T47D (cell line): ENCODE measurements around the gene DAAM1.

ENCODE experiments used
- DNase-seq, 2 experiments: peaks; one replicate each; pipeline versions ENCODE4 v3.0.0 to v3.0.0-alpha.2; 2011 to 2012; ENCODE audit warnings: low read depth in 1 of 2, low spot score in 1 of 2
- JUND ChIP-seq: IDR thresholded peaks from 2 replicates; pipeline ENCODE4 v1.6.1; 2012; ENCODE audit warnings: low read depth
- in situ Hi-C: cut with HindIII; loops from 2 replicates; pipeline ENCODE4 v1.10.0; 2016; ENCODE audit warnings: low sequenced_read_pairs, low pct_unique_long_range_greater_than_20kb

The DAAM1 gene

DNA sequence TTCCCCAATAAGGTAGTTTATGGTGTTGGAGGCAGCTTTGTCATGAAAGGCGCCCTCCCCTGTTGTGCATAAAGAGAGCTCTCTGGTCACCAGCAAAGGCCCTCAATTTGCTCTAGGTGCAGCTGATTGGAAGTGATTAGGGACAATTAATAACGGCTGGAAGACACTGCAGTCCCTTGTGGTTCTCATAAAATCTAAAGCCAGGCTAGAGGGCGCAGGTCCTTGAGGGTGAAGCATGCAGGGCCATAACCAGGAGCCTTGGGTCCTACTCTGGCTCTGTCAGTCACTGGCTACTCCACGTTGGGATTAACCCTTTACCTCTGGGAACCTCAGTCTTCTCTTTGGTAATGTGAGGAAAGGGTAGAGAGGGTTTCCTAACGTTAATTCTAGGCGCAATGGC lies 1.9 kb downstream of the DAAM1 start:
- DNase-seq = peak in 1 of 2 experiments; percentile 43
- in situ Hi-C loops = no loop called here
- no peak for TF ChIP-seq JUND

DNA sequence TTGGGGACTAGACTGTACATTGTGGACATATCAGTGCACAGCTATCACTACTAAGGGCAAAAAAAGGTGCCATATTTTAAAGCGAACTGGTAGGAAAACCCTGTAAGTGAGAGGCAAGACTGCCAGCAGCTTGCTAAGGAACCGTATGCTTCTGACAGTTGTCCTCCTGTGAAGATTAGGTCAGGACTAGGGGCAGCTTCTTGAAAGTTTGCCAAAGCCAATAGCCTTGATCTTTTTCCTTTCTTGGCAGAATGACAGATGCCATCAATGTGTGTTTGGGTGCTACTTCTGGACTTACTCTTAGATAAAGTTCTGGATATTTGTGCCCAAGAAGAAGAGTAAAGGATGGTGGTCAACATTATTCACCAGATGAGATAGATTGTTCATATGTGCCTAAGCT lies 7.4 kb downstream of the DAAM1 start:
- in situ Hi-C loops = no loop called here
- no peak for TF ChIP-seq JUND
- DNase-seq = no peak

DNA sequence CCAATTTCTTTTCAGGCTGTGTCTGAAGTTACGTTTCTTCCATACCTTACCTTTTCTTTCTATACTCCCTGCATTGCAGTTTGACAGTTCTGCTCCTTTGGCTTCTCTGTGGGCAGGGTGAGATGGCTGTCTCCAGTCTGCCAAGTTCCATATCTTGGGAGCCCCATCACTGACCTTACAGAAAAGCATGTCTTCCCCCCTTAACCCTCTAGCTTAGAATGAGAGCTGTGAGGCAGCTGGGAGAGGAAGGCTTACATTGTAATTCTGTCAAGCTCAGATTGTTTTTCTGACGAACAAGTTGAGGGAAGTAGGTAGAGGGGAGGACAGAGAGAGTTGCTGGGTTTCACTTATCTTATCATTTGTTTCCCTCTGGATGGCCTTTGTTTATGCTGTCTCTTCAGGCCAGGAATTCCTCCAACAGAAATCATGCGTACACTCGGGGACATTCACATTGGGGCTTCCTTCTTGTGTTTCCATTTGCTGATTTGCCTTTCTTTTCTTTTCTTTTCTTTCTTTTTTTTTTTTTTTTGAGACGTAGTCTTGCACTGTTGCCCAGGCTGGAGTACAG lies 9.3 kb downstream of the DAAM1 start:
- in situ Hi-C loops = no loop called here
- DNase-seq = no peak
- no peak for TF ChIP-seq JUND

DNA sequence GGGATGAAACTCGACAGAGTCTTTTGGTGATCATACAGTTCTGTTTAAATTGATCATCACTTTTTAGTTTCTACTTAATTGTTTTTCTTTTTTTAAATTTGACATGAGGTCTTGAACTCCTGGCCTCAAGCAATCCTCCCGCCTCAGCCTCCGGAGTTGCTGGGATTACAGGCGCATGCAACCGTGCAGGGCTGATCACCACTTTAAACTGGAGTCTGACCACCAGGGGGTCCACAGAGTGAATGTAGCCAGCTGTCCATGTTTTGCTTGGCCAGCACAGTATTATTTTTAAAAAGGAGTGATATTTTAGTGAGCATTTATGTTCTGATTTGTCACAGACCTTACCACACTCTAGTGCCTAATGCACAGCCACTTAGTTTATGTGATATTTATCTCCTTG lies 10.7 kb downstream of the DAAM1 start:
- in situ Hi-C loops = no loop called here
- no peak for DNase-seq
- TF ChIP-seq JUND = no peak

DNA sequence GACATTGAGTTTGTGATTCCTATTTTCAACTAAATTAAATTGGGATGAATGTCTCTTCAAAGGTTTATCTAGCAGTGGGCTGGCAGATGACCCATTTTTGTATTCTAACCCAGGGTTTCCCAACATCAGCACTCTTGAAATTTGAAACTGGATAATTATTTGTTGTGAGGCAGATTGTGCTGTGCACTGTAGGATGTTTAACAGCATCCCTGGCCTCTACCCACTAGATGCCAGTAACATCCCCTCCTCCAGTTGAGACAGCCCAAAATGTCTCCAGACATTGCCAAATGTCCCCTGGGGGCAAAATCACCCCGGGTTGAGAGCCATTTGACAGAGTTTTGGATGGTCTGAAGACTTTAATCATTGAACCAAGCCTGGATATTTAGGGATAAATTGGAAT lies 11.1 kb downstream of the DAAM1 start:
- DNase-seq = no peak
- TF ChIP-seq JUND = no peak
- in situ Hi-C loops = no loop called here

DNA sequence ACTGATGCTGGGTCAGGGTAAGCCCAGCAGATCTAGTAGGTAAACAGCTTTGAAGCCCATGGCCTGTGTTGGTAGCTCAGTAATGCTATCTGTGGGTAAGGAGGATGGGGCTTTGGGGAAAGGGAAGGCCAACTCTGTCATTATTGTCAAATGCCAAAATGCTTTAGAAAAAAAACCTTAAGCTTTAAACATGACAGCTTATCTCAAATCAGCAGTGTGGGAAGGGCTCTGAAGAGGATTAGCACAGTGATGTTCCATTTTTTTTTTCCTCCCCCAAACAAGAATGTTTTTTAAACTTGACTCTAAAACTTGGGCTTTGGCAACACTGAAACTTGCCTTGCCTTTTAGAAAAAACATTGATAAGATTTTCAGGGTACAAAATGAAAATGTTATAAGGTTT lies 11.7 kb downstream of the DAAM1 start:
- in situ Hi-C loops = no loop called here
- DNase-seq = no peak
- TF ChIP-seq JUND = no peak

DNA sequence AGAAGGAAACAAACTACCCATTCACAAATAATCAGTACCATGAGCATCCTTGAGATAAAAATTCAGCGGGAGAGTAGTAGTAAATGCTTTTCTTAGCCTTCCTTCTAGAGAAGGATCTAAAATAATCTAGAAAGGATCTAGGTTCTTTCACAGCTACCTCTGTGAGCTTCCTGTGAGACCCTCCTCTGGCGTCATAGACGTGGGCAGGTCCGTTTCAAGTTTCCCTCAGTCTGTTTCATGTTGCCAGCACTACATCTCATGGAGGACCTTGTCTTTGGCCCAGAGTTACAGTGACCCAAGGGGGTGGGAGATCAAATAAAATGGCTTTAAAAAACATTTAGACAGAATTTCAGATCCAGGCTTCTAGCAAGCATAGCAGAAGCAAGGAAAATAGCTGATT lies 13.6 kb downstream of the DAAM1 start:
- DNase-seq = no peak

DNA sequence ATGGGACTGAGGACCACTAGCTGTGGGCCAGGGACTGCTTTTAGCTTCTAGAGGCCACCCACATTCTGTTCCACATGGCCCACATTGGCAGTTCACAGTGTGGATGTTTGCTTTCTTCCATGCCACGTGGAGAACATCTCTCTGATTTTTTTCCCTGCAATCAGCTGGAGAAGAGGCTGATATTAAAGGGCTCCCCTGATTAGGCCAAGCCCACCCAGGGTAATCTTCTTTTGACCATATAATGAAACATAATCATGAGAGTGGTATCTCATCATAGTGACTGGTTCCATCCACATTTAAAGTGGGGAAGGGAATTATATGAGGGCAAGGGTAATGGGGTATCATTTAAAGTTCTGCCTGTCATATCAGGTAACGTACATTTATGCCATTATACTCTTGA lies 15.8 kb downstream of the DAAM1 start:
- in situ Hi-C loops = no loop called here
- TF ChIP-seq JUND = no peak

More for the DNA sequence above, 13.6 kb downstream of the DAAM1 start:
- in situ Hi-C loops = no loop called here
- no peak for TF ChIP-seq JUND

DNA sequence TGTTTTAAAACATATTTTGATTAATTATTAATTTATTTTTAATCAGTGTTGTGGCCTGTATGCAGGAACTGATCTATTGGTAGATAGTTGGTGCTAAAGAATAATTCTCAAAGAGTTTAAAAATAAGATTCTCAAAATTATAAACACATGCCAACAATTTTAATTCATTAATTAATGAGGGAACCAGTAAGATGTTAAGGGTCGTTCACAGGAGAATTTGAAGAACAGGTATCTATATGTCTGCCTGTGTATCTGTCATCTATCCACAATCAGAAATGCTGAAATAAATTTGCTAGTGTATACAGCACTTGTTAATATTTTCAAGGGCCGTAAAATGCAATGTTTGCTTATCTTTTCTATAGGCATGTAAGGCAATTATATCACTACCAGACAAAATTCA lies 18.4 kb downstream of the DAAM1 start:
- no peak for DNase-seq
- TF ChIP-seq JUND = no peak
- in situ Hi-C loops = no loop called here

More for the DNA sequence above, 15.8 kb downstream of the DAAM1 start:
- DNase-seq = no peak

DNA sequence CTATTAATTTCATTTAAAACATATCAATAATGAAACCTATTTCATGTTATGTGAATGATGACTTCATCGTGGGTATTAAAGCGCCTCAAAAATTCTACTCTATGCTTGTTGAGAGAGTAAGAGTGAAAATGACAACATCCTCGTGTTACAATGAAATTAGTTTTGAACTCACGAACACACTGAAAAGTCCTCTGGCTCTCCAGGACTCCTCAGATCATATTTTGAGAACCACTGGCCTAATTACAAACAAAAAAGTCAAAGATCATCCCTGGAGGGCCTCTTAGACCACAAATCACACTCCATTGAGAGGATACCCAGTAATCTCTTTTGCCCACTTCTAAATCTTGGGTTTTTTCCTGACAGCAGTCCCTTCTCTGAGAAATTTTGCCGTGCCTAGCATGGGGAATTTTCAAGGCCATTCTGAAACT lies 19.1 kb downstream of the DAAM1 start:
- in situ Hi-C loops = no loop called here
- DNase-seq = no peak
- no peak for TF ChIP-seq JUND

DNA sequence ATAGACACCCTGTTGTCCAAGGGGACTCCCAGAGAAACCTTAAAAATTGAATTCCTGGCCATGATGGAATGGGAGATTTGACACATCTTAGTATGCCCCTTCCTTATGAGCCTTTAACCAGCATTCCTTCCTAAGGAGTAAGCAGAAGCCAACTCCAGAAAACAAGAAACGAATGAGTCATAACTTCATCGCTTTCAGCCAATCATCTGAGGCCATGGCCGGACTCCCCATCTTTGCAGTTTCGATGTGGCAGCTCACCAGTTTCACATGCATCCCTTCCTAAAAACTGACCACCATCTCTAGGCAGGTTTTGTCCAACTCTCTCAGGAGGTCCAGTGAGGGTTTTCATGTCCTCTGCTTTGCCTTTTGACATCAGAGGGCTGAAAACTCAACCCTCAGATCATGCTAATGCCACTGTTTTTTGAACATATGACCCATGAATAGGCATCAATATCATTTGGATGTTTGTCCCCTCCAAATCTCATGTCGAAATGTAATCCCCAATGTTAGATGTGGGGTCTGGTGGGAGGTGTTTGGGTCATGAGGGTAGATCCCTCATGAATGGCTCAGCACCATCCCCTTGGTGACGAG lies 19.9 kb downstream of the DAAM1 start:
- no peak for DNase-seq
- in situ Hi-C loops = no loop called here
- TF ChIP-seq JUND = no peak

DNA sequence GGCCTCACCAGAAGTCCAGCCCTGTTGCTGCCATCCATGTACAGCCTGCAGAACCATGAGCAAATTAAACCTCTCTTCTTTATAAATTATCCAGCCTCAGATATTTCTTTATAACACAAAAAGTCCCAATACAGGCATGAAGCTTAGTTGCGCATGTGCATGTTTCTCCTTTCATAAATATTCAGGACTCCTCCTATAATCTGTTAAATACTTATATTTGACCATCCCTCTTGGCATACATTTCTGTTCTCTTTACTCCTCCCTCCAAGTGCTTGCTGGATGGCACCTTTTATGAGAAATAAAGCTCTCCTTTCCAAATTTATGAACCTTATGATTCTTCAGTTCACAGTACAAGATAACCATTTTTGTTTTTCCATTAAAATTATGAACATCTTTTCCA lies 20.5 kb downstream of the DAAM1 start:
- in situ Hi-C loops = no loop called here

DNA sequence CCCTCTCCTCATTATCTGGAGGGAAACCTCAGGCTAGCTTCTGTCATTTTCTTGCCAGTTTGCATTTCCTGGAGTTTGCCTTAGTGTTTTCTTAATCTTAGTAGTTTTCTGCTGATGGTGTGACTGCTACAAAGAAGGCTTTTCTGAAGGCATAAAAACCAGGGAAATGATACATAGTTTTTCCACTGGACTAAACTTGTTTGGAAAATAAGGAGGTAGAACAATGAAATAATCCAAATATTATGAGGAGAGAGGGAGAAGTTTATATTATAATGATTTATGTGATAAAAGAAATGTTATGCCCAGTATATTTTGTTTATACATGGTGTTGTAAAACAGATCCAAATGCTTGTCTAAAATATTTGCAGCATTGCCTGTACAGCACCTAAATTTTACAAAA lies 22.2 kb downstream of the DAAM1 start:
- TF ChIP-seq JUND = no peak
- no peak for DNase-seq
- in situ Hi-C loops = no loop called here

More for the DNA sequence above, 20.5 kb downstream of the DAAM1 start:
- DNase-seq = no peak
- TF ChIP-seq JUND = no peak
